Rectal smooth muscle tissue (tissue), 1 donor: Measurements from ENCODE around the gene RGS9BP.

ENCODE experiments used
- H3K27ac ChIP-seq: one replicate; pipeline ENCODE4 v1.7.0; 2013; ENCODE audit warnings: low read depth, low read length, inconsistent platforms
- H3K27me3 ChIP-seq: one replicate; pipeline ENCODE4 v1.7.0; 2013; ENCODE audit warnings: low read length; ENCODE audit not compliant: control insufficient read depth, insufficient read depth
- H3K36me3 ChIP-seq: one replicate; pipeline ENCODE4 v1.7.0; 2013; ENCODE audit warnings: low read length; ENCODE audit not compliant: control insufficient read depth, insufficient read depth
- H3K4me1 ChIP-seq: one replicate; pipeline ENCODE4 v1.7.0; 2013; ENCODE audit warnings: low read length; ENCODE audit not compliant: control insufficient read depth, insufficient read depth
- H3K4me3 ChIP-seq: one replicate; pipeline ENCODE4 v1.7.0; 2013; ENCODE audit warnings: low read length
- H3K9ac ChIP-seq: one replicate; pipeline ENCODE4 v1.7.0; 2013; ENCODE audit warnings: low read length

Gene RGS9BP, protein sequence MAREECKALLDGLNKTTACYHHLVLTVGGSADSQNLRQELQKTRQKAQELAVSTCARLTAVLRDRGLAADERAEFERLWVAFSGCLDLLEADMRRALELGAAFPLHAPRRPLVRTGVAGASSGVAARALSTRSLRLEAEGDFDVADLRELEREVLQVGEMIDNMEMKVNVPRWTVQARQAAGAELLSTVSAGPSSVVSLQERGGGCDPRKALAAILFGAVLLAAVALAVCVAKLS

GRCh38 chr19:32675720-32676185 lies at the start of gene RGS9BP:
Gene RGS9BP (plus strand): TSS chr19:32675848. CDS start chr19:32676264, 416 bp downstream.
- Histone ChIP-seq H3K4me3 (peak within 1 kb of the TSS; percentile 97), H3K9ac (peak within 1 kb of the TSS; percentile 70), H3K27me3 (peaks cover 5% of the 10 kb centered on the region), H3K4me1 (peaks cover 7% of the 10 kb centered on the region), H3K36me3 (no peaks in the 10 kb centered on the region), H3K27ac (peak within 1 kb of the TSS; percentile 79)

- Histone ChIP-seq H3K27ac (no peak overlapping the region), H3K36me3 (peaks cover 32% of the 10 kb centered on the region), H3K4me1 (no peaks in the 10 kb centered on the region), H3K27me3 (no peaks in the 10 kb centered on the region), H3K9ac (no peak overlapping the region), H3K4me3 (no peak overlapping the region)
Observed at GRCh38 chr19:32626969-32627368, 48.7 kb upstream of the RGS9BP start.

GRCh38 chr19:32627714-32628270 lies 47.9 kb upstream of the RGS9BP start:
- H3K9ac ChIP-seq, result no peak overlapping the region

DNA sequence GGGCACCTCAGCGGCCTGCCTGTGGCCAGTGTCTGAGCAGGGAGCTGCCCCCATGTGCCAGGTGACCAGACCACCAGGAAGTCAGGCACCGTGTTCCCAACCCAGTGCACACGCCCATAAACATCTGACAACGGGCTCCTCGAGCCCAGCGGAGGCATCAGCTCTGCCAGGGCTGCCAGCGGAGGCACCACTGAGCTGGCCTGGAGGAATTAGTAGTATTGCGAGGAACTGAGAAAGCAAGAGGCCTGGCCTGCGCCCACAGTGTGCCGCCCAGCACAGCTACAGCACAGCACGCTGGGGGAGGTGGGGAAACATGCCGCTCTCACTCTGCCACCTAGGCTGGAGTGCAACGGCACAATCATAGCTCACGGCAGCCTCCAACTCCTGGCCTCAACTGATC lies 45.3 kb upstream of the RGS9BP start:
- no peaks in the 10 kb centered on the region for H3K4me1 ChIP-seq
- no peaks in the 10 kb centered on the region for H3K27me3 ChIP-seq
- H3K9ac ChIP-seq, result no peak overlapping the region
- peaks cover 30% of the 10 kb centered on the region for H3K36me3 ChIP-seq
- no peak overlapping the region for H3K27ac ChIP-seq
- H3K4me3 ChIP-seq, result no peak overlapping the region

More at GRCh38 chr19:32627714-32628270, 47.9 kb upstream of the RGS9BP start:
- Histone ChIP-seq H3K4me3 (no peak overlapping the region), H3K4me1 (no peaks in the 10 kb centered on the region), H3K27me3 (no peaks in the 10 kb centered on the region), H3K27ac (no peak overlapping the region), H3K36me3 (peaks cover 29% of the 10 kb centered on the region)

DNA sequence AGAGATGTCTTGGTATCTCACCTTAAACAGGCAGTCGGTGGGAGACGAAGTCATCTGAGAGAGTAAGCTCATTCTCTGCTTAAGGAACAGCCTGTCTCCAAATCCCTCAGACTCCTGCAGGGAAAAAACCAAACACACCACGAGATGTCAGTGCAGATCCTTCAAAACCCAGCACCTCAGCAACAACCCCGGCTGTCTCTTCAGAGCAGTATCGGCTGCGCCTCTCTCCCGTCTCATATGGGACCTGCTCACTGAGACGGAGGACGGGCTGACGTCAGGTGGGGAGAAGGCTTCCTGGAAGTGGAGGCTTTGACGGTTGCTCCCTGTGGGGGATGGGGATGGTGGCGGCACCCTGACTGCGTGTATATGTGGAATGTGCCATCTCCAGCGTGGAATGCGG lies 44.3 kb upstream of the RGS9BP start:
- H3K9ac ChIP-seq, result no peak overlapping the region
- H3K27me3 ChIP-seq, result no peaks in the 10 kb centered on the region
- H3K4me3 ChIP-seq, result no peak overlapping the region
- H3K36me3 ChIP-seq, result peaks cover 35% of the 10 kb centered on the region
- no peak overlapping the region for H3K27ac ChIP-seq
- H3K4me1 ChIP-seq, result no peaks in the 10 kb centered on the region

GRCh38 chr19:32637480-32637879 lies 38.2 kb upstream of the RGS9BP start:
- Histone ChIP-seq H3K27me3 (no peaks in the 10 kb centered on the region), H3K4me1 (no peaks in the 10 kb centered on the region), H3K9ac (no peak overlapping the region), H3K4me3 (no peak overlapping the region), H3K36me3 (peaks cover 33% of the 10 kb centered on the region), H3K27ac (no peak overlapping the region)

- no peaks in the 10 kb centered on the region for H3K27me3 ChIP-seq
- H3K9ac ChIP-seq, result no peak overlapping the region
- no peak overlapping the region for H3K4me3 ChIP-seq
- H3K4me1 ChIP-seq, result no peaks in the 10 kb centered on the region
- H3K27ac ChIP-seq, result no peak overlapping the region
- H3K36me3 ChIP-seq, result peaks cover 34% of the 10 kb centered on the region
Observed at GRCh38 chr19:32638625-32639024, 37.0 kb upstream of the RGS9BP start.

DNA sequence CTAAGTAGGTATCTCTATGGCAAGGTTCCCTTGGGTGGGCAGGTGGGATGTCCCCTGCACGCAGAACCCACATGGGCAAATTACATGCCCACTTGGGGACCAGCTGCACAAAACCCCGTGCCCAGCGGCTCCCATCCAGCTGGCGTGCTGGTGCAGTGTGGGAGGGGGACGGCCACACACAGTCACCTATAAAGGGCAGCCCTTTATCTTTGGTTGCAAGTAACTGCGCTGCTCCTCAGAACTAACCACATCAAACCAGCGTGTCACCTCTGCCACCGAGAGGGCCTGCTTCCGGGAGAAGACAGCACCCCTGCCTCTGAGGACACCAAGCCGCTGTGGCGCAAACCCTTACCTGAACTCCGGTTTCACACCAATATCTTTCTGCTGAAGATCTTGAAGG lies 32.9 kb upstream of the RGS9BP start:
- H3K4me3 ChIP-seq, result no peak overlapping the region
- H3K27ac ChIP-seq, result no peak overlapping the region
- no peak overlapping the region for H3K9ac ChIP-seq
- no peaks in the 10 kb centered on the region for H3K27me3 ChIP-seq
- peaks cover 41% of the 10 kb centered on the region for H3K36me3 ChIP-seq
- H3K4me1 ChIP-seq, result no peaks in the 10 kb centered on the region

DNA sequence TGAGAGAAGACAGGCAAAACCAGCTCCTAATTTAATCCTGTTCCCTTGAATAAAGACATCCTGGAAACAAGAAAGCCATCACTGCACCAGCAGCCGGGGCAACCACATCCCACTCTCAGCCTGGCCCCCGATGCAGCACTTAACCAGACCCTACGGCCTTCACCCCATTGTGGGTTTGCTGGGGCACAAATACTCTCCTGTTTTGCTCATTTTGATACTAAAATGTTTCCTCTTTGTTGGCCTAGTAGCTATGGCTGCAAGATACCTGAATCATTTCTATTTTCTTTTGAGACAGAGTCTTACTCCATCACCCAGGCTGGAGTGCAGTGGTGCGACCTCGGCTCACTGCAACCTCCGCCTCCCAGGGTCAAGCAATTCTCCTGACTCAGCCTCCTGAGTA lies 29.1 kb upstream of the RGS9BP start:
- Histone ChIP-seq H3K27ac (no peak overlapping the region), H3K9ac (no peak overlapping the region), H3K27me3 (no peaks in the 10 kb centered on the region), H3K4me1 (no peaks in the 10 kb centered on the region), H3K4me3 (no peak overlapping the region), H3K36me3 (peaks cover 18% of the 10 kb centered on the region)

- Histone ChIP-seq H3K9ac (no peak overlapping the region), H3K4me1 (no peaks in the 10 kb centered on the region), H3K36me3 (peaks cover 18% of the 10 kb centered on the region), H3K4me3 (no peak overlapping the region), H3K27me3 (no peaks in the 10 kb centered on the region), H3K27ac (no peak overlapping the region)
Observed at GRCh38 chr19:32647361-32647760, 28.3 kb upstream of the RGS9BP start.

DNA sequence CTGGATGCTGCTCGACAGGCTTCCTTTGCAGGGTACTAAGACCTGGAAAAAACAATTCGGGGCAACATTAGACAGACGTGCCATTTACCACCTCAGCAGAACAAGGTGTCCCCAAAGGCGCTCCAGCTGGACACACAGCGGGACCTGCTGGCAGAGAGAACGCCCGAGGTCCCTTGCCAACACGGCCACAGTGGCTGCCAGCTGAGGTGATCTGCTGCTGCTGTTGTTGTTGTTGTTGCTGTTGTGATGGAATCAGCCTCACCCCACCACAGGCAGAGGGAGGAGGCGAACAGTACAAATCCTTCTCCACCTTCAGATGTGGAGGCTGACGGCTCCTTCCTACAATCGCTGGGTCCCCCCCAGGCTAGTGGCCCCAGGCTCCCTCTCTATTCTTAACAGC lies 25.9 kb upstream of the RGS9BP start:
- no peak overlapping the region for H3K27ac ChIP-seq
- no peak overlapping the region for H3K4me3 ChIP-seq
- H3K4me1 ChIP-seq, result no peaks in the 10 kb centered on the region
- H3K27me3 ChIP-seq, result no peaks in the 10 kb centered on the region
- H3K9ac ChIP-seq, result no peak overlapping the region
- peaks cover 9% of the 10 kb centered on the region for H3K36me3 ChIP-seq

GRCh38 chr19:32650671-32651070 lies 25.0 kb upstream of the RGS9BP start:
- no peaks in the 10 kb centered on the region for H3K4me1 ChIP-seq
- H3K27ac ChIP-seq, result no peak overlapping the region
- no peak overlapping the region for H3K9ac ChIP-seq
- no peak overlapping the region for H3K4me3 ChIP-seq
- H3K36me3 ChIP-seq, result peaks cover 9% of the 10 kb centered on the region
- no peaks in the 10 kb centered on the region for H3K27me3 ChIP-seq

- Histone ChIP-seq H3K36me3 (peaks cover 9% of the 10 kb centered on the region), H3K4me1 (no peaks in the 10 kb centered on the region), H3K27me3 (no peaks in the 10 kb centered on the region), H3K9ac (no peak overlapping the region), H3K4me3 (no peak overlapping the region), H3K27ac (no peak overlapping the region)
Observed at GRCh38 chr19:32651729-32652140, 23.9 kb upstream of the RGS9BP start.
